Naive thymus-derived CD8-positive, alpha-beta T cell (primary cell): ENCODE results near the gene YIPF3. TPM values are rescaled to one million over a fixed set of nuclear protein-coding genes. Genes with fewer than 3 reads are reported as not detected.
A peak's percentile ranks its signal among the peaks of the same experiment; 100 is the strongest.

Experiments
- ATAC-seq, 2 donors: fragments of 150-1000 bp; cut with Tn5 transposase in 1 of 2; sonication (Bioruptor Pico), chemical (Tn5 transposase) in 1 of 2; 1 replicate in 1 of 2; 2 replicates in 1 of 2; pipeline ENCODE4 v1.10.0; 2021; ENCODE audit warnings: mild to moderate bottlenecking in 2 of 2, moderate library complexity in 2 of 2
- POLR2A ChIA-PET: fragments of 350-600 bp; sonication (Branson Sonifier 250); formaldehyde crosslinking; loops from one replicate; lab custom pipeline; 2021; ENCODE audit warnings: antibody characterized with exemption; lab: Charles Lee
- DNase-seq, 10 donors: peaks; one replicate each; pipeline versions ENCODE4 v3.0.0 to v3.0.0-alpha.2; 2020 to 2022
- H3K27ac Mint-ChIP-seq, 10 donors: one replicate each; pipeline ENCODE4 v1.8.0; 2020 to 2022; ENCODE audit warnings: mild to moderate bottlenecking in 10 of 10, mixed read lengths in 10 of 10, moderate library complexity in 4 of 10, inconsistent platforms in 1 of 10
- H3K27me3 Mint-ChIP-seq, 5 donors: one replicate each; pipeline ENCODE4 v1.8.0; 2021 to 2022; ENCODE audit warnings: mixed read lengths in 5 of 5
- H3K36me3 Mint-ChIP-seq, 3 donors: one replicate each; pipeline ENCODE4 v1.8.0; 2020 to 2022; ENCODE audit warnings: mixed read lengths in 3 of 3, mild to moderate bottlenecking in 2 of 3, inconsistent platforms in 1 of 3
- H3K4me1 Mint-ChIP-seq, 4 donors: one replicate each; pipeline ENCODE4 v1.8.0; 2021 to 2022; ENCODE audit warnings: mixed read lengths in 4 of 4
- H3K4me3 Mint-ChIP-seq, 10 donors: one replicate each; pipeline ENCODE4 v1.8.0; 2020 to 2022; ENCODE audit warnings: mild to moderate bottlenecking in 10 of 10, mixed read lengths in 10 of 10, moderate library complexity in 6 of 10, inconsistent platforms in 1 of 10
- H3K9me3 Mint-ChIP-seq, 9 donors: one replicate each; pipeline ENCODE4 v1.8.0; 2020 to 2022; ENCODE audit warnings: mixed read lengths in 9 of 9, mild to moderate bottlenecking in 3 of 9, inconsistent platforms in 1 of 9, moderate library complexity in 1 of 9
- polyA plus RNA-seq, 3 donors: library from polyadenylated mRNA; unstranded; fragments of 300-500 nt; fragmentation: Illumina TruSeq; gene quantifications; one replicate each; pipeline ENCODE4 v1.2.3, GENCODE V29; 2021
- total RNA-seq, 8 experiments: library from RNA in 2 of 8; stranded (reverse) in 2 of 8; gene quantifications; one replicate each; pipeline ENCODE4 v1.2.3 and lab custom pipeline; 2021 to 2026

Gene YIPF3
- total and polyA plus RNA-seq, 5 experiments from 2014 or later, result 58.4 to 77.5 (median 70.4) TPM

DNA sequence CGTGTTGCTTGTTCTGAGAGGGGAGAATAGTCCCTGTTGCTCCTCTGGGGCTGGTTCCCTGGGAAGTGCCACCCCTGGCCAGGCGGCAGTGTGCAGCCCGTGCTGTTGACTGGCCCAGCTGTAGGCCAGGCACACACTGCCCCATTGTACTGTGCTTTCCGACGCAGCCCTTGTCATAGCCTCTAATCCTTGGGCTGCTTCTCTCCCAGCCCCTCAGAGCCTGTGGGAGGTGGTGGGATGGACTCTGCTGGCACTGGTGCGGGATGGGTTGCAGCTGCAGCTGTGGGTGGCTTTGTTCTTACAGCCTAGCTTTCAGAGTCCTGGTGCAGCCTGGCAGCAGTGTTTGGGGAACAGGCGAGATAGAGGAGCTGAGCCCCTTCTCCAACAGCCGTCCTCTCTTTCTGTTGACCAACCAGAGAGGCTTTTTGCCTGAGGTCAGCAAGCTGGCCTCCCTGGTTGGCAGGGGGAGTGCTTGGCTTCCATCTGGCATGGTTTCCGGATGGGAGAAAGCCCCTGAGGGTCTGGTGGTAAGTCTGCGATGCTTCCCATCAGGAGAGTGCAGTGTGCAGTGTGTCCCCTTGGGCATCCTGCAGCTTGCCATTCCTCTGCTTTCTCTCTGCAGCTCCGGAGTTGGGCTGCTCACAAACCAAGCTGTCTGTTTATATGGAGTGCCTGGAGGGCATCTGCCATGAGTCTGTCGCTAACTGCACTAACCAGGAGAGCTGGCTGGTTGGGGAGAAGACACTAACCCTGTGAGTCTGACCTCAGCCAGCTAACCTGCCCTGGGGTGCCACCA, 27.3 kb downstream of the YIPF3 start:
- Mint-ChIP-seq H3K27ac (no peak overlapping the region), H3K9me3 (no peaks in the 10 kb centered on the region), H3K36me3 (peaks cover 0 to 35% (median 0%) of the 10 kb centered on the region in 3 donors), H3K27me3 (no peaks in the 10 kb centered on the region), H3K4me3 (no peak overlapping the region), H3K4me1 (peaks cover 17 to 47% (median 26%) of the 10 kb centered on the region in 4 donors)
- ATAC-seq (no peak), DNase-seq (no peak)
- POLR2A ChIA-PET, result interaction anchor here (0.6 to 2.2 kb wide), 3 partner anchors 9 to 106 kb away, joined by 3 to 8 read pairs (median 4); partner anchors contain the start of gene TJAP1

GRCh38 chr6:43488667-43489276, 28.0 kb downstream of the YIPF3 start:
- no peak overlapping the region for H3K27ac Mint-ChIP-seq
- POLR2A ChIA-PET, result interaction anchor here (1.8 to 2.2 kb wide), 2 partner anchors 10 to 11 kb away, joined by 4 to 8 read pairs; partner anchors contain the start of gene TJAP1
- ATAC-seq, result no peak

DNA sequence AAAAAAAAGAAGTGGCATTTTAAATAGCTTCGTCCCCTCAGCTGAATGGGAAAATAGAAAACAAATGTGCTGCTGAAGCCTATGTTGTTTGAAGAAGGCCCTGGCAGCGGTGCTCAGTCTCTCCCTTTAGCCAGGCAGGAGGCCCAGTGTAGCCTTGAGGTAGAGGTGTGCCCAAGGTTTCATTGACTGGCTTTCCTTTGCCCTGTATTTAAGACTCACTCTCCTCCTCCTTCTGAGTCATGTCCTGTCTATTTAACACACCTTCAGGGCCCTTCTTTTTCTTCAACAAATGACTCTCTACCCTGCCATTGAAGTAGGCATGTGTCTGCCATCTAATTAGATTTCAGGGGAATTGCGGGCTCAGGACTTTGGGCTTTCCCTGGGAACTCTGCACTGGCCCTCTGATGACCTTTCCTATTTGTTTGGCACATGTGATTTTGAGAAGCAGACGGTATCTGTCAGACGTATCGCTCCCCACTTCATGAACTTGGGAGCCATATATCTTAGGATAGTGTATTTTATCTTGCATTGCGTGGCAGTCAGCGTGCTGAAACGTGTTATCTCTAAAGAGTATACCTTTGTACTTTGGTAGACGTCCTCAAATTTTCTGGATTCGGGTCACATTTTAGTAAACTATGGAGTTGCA, 35.0 kb downstream of the YIPF3 start:
- Mint-ChIP-seq H3K27ac (no peak overlapping the region), H3K4me3 (no peak overlapping the region), H3K4me1 (peaks cover 30 to 64% (median 44%) of the 10 kb centered on the region in 4 donors), H3K27me3 (no peaks in the 10 kb centered on the region), H3K9me3 (no peaks in the 10 kb centered on the region), H3K36me3 (peaks cover 0 to 25% (median 0%) of the 10 kb centered on the region in 3 donors)
- DNase-seq, result no peak
- POLR2A ChIA-PET, result interaction anchor here (0.6 kb wide), 1 partner anchor 26 kb away, joined by 11 read pairs; no protein-coding TSS in a partner anchor
- ATAC-seq, result no peak

More at GRCh38 chr6:43488667-43489276, 28.0 kb downstream of the YIPF3 start:
- peaks cover 0 to 35% (median 0%) of the 10 kb centered on the region in 3 donors for H3K36me3 Mint-ChIP-seq
- H3K4me3 Mint-ChIP-seq, result no peak overlapping the region
- H3K4me1 Mint-ChIP-seq, result peaks cover 12 to 41% (median 23%) of the 10 kb centered on the region in 4 donors
- H3K27me3 Mint-ChIP-seq, result no peaks in the 10 kb centered on the region
- no peak for DNase-seq
- H3K9me3 Mint-ChIP-seq, result no peaks in the 10 kb centered on the region

DNA sequence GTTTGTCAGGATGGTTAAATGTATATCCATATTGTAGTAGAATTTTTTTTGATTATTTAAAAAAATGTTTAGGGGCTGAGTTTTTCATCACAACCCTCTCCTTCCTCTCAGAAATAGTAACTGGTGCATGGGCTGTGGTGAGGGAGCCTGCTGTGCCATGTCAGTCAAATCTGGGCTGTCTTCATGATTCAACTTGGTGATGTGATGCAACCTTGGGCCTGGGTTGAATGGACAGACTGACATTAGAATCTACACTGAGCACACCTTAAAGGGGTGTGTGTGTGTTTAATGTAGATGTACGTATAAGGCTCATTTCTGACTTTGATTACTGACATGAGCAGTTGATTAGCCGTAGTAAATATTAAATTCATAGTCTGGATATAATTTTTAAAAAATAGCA, 35.7 kb downstream of the YIPF3 start:
- POLR2A ChIA-PET, result interaction anchor here (0.6 kb wide), 1 partner anchor 26 kb away, joined by 11 read pairs; no protein-coding TSS in a partner anchor
- H3K36me3 Mint-ChIP-seq, result peaks cover 0 to 21% (median 0%) of the 10 kb centered on the region in 3 donors
- H3K9me3 Mint-ChIP-seq, result no peaks in the 10 kb centered on the region
- no peak overlapping the region for H3K27ac Mint-ChIP-seq
- H3K4me1 Mint-ChIP-seq, result peaks cover 30 to 65% (median 48%) of the 10 kb centered on the region in 4 donors
- H3K4me3 Mint-ChIP-seq, result no peak overlapping the region
- DNase-seq (no peak), ATAC-seq (no peak)
- no peaks in the 10 kb centered on the region for H3K27me3 Mint-ChIP-seq

- H3K4me3 Mint-ChIP-seq, result peak overlapping the region; percentile 90 to 99 (median 96)
- H3K36me3 Mint-ChIP-seq, result peaks cover 0 to 7% (median 0%) of the 10 kb centered on the region in 3 donors
Observed at GRCh38 chr6:43478008-43478372, 38.7 kb downstream of the YIPF3 start.

DNA sequence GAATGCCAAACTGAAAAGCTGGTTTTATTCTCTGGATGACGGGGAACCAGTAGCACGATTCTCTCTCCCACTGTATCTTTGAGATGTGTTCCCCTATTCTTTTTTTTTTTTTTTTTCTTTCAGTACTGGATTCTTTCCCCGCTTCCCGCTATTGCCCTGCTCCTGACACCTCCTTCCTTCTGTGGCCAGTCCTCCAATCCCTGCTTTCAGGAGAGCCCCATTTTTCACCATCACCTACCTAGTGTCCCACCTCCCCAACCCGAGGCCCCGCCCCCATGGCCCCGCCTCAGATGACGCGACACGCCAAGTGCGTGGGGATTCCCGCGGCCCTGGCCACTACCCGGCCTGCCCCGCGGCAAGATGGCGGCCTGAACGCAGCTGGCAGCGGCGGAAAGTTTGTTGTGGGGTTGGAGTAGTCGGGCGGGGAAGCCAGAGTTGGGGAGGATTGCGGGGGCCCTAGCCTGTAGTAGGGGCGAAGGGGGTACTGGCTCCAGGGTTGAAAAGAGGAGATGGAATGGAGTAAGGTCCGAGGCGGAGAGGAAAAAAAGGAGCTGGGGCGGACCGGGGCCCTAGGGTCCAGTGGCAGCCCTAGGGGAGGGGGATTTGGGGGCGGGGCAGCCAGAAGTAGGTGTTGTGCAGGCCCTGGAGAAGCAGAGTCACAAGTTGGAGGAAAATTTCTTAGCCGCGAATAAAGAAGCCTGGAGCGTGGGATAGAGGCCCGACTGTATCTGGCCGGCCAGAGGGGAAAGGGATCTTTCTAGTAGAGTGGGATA, 39.3 kb downstream of the YIPF3 start, which contains the start of gene TJAP1:
TSS of gene TJAP1 (plus strand) at position 336 of the 773 bp plus-strand sequence. CDS start 21,432 bp downstream, outside the sequence.
- POLR2A ChIA-PET, result interaction anchor here (0.5 to 2.5 kb wide), 18 partner anchors 12 to 732 kb away, joined by 3 to 14 read pairs (median 5); partner anchors contain the start of genes ABCC10, DLK2, LRRC73 and POLR1C
- H3K4me3 Mint-ChIP-seq, result peak within 1 kb of the TSS; percentile 90 to 99 (median 96)
- no peaks in the 10 kb centered on the region for H3K27me3 Mint-ChIP-seq
- peak within 1 kb of the TSS; percentile 91 to 100 (median 96) for H3K27ac Mint-ChIP-seq
- DNase-seq (peak; percentile 92 to 97 (median 96)), ATAC-seq (peak; percentile 98 to 99)
- H3K4me1 Mint-ChIP-seq, result peaks cover 22 to 47% (median 41%) of the 10 kb centered on the region in 4 donors
- peaks cover 0 to 6% (median 0%) of the 10 kb centered on the region in 3 donors for H3K36me3 Mint-ChIP-seq
- H3K9me3 Mint-ChIP-seq, result no peaks in the 10 kb centered on the region

More at GRCh38 chr6:43478008-43478372, 38.7 kb downstream of the YIPF3 start:
- Mint-ChIP-seq H3K27ac (peak overlapping the region; percentile 91 to 100 (median 96)), H3K9me3 (no peaks in the 10 kb centered on the region), H3K27me3 (no peaks in the 10 kb centered on the region), H3K4me1 (peaks cover 22 to 52% (median 43%) of the 10 kb centered on the region in 4 donors)
- POLR2A ChIA-PET, result interaction anchor here (0.7 to 2.5 kb wide), 13 partner anchors 12 to 732 kb away, joined by 3 to 14 read pairs (median 5); partner anchors contain the start of genes ABCC10, DLK2, LRRC73 and POLR1C
- DNase-seq, result peak in 1 of 10 donors; percentile 22
- ATAC-seq, result no peak

GRCh38 chr6:43476746-43477145, 40.0 kb downstream of the YIPF3 start:
- DNase-seq, result peak in 2 of 10 donors; percentile 16 to 26
- peak; percentile 22 to 26 for ATAC-seq
- H3K4me1 Mint-ChIP-seq, result peaks cover 17 to 40% (median 36%) of the 10 kb centered on the region in 4 donors
- POLR2A ChIA-PET, result interaction anchor here (0.5 to 2.5 kb wide), 13 partner anchors 11 to 529 kb away, joined by 3 to 14 read pairs (median 5); partner anchors contain the start of genes DLK2, LRRC73, POLR1C and YIPF3
- H3K27ac Mint-ChIP-seq, result peak overlapping the region; percentile 91 to 100 (median 96)
- H3K27me3 Mint-ChIP-seq, result no peaks in the 10 kb centered on the region
- H3K36me3 Mint-ChIP-seq, result peaks cover 0 to 4% (median 0%) of the 10 kb centered on the region in 3 donors
- H3K4me3 Mint-ChIP-seq, result peak overlapping the region; percentile 90 to 99 (median 96)
- no peaks in the 10 kb centered on the region for H3K9me3 Mint-ChIP-seq

DNA sequence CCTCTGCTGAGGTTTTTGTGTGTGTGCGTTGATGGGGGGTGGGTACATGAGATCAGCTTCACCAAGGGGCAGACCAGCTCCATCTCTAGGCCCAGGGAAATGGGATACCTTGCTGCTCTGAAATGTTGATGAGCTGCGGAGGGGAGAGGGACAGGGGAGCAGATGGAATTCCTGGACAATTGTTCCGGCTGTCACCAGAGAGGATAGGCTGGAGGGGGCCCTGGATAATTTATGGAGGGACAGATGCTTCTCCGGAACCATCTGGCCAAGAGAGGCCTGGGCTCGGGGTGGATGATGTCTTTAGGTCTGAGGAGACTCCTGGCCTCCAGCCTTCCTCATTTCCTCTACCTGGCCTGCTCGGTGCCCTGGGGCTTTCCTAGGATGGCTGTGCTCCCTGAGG, 41.2 kb downstream of the YIPF3 start:
- Mint-ChIP-seq H3K9me3 (no peaks in the 10 kb centered on the region), H3K4me1 (peaks cover 16 to 36% (median 34%) of the 10 kb centered on the region in 4 donors), H3K27ac (peak overlapping the region in 4 of 10 donors; percentile 29 to 100 (median 31)), H3K36me3 (no peaks in the 10 kb centered on the region), H3K27me3 (peaks cover 0 to 2% (median 0%) of the 10 kb centered on the region in 5 donors), H3K4me3 (no peak overlapping the region)
- POLR2A ChIA-PET, result interaction anchor here (0.6 kb wide), 1 partner anchor 19 kb away, joined by 3 read pairs; no protein-coding TSS in a partner anchor
- DNase-seq (no peak), ATAC-seq (no peak)

GRCh38 chr6:43472515-43472914, 44.2 kb downstream of the YIPF3 start:
- no peak overlapping the region for H3K4me3 Mint-ChIP-seq
- H3K27ac Mint-ChIP-seq, result no peak overlapping the region
- no peaks in the 10 kb centered on the region for H3K36me3 Mint-ChIP-seq
- peaks cover 6 to 29% (median 14%) of the 10 kb centered on the region in 5 donors for H3K27me3 Mint-ChIP-seq
- H3K9me3 Mint-ChIP-seq, result no peaks in the 10 kb centered on the region
- DNase-seq (no peak), ATAC-seq (no peak)
- POLR2A ChIA-PET, result interaction anchor here (1.1 to 1.3 kb wide), 2 partner anchors 42 to 45 kb away, joined by 3 read pairs; partner anchors contain the start of gene ABCC10
- H3K4me1 Mint-ChIP-seq, result peaks cover 7 to 12% (median 10%) of the 10 kb centered on the region in 4 donors

- POLR2A ChIA-PET, result interaction anchor here (0.7 to 1.4 kb wide), 2 partner anchors 36 to 1712 kb away, joined by 3 read pairs; no protein-coding TSS in a partner anchor
- Mint-ChIP-seq H3K9me3 (no peaks in the 10 kb centered on the region), H3K27ac (no peak overlapping the region), H3K27me3 (peaks cover 9 to 34% (median 19%) of the 10 kb centered on the region in 5 donors), H3K4me1 (peaks cover 0 to under 1% (median 0%) of the 10 kb centered on the region in 4 donors), H3K4me3 (no peak overlapping the region), H3K36me3 (no peaks in the 10 kb centered on the region)
- DNase-seq, result no peak
- no peak for ATAC-seq
Observed at GRCh38 chr6:43471399-43471798, 45.3 kb downstream of the YIPF3 start.

DNA sequence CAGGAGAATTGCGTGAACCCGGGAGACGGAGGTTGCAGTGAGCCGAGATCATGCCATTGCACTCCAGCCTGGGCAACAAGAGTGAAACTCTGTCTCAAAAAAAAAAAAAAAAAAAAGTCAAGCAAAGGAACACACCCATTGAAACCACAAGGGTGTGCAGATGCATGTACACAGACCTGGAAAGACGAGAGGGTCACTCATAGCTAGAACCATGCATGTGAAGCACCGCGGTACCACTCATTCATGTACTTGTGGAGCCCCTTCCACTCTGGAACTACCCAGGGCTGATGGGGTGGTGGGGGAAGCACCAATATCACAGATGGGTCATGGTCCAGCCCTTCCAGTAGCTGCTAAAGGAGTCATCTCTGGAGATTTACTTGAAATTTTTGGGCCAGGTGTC, 46.8 kb downstream of the YIPF3 start:
- ATAC-seq (no peak), DNase-seq (no peak)
- no peaks in the 10 kb centered on the region for H3K4me1 Mint-ChIP-seq
- H3K9me3 Mint-ChIP-seq, result no peaks in the 10 kb centered on the region
- H3K27me3 Mint-ChIP-seq, result peaks cover 14 to 44% (median 19%) of the 10 kb centered on the region in 5 donors
- no peak overlapping the region for H3K27ac Mint-ChIP-seq
- no peak overlapping the region for H3K4me3 Mint-ChIP-seq
- POLR2A ChIA-PET, result interaction anchor here (0.5 to 1.4 kb wide), 4 partner anchors 9 to 92 kb away, joined by 3 read pairs; no protein-coding TSS in a partner anchor
- no peaks in the 10 kb centered on the region for H3K36me3 Mint-ChIP-seq
